Left forelimb (tissue), 1 donor: Measurements from ENCODE around the gene OTUD1.

Source experiments
- DNase-seq: peaks from one replicate; pipeline ENCODE4 v3.0.0-alpha.2; 2018; ENCODE audit warnings: low spot score

The OTUD1 gene

DNA sequence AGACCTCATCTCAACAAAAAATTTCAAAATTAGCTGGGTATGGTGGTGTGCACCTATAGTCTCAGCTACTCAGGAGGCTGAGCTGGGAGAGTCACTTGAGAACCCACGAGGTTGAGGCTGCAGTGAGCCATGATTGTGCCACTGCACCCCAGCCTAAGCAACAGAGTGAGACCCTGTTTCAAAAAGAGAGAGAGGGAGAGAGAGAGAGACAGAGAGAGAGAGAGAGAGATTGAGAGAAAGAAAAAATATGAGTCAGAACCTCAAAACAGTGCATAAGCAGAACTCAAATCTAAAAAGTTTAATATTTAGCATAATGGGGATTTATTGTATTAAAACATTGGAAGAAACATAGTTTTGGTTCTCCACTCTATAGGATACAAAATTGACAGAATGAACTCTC is 17.5 kb upstream of the OTUD1 start:
- DNase-seq: no peak

DNA sequence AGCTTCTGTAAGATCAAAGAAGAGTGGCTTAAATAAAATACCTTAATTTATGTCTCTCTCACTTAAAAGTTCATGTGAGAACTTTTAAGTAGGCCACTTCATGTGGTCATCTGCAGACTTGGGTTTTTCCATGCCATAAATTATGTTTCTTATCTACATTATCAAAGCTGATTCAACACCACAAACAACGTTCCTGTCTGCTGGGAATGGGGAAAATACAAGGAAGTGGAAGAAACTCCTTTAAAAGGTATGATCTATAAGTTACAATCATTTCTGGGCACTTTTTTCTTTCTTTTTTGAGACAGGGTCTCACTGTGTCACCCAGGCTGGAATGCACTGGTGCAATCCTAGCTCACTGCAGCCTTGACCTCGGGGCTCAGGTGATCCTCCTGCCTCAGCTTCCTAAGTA is 16.9 kb upstream of the OTUD1 start:
- DNase-seq: no peak

DNA sequence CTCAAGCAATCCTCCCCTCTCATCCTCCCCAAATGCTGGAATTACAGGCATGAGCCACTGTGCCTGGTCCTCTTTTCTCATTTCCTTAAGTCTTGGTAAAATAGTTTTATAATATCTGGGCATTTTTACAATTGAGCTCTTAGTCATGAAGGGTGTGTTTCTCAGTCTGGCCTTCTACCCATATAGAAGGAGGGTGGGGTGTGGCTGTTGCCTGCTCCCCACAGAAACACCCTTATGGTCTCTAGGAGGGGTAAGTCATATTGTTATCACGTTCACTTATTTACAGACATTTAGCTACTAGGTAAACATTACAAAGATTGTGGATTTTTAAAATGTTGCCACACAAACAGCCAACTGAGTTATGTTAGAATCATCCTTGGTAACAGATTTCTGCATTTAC is 6.7 kb upstream of the OTUD1 start:
- no peak for DNase-seq

DNA sequence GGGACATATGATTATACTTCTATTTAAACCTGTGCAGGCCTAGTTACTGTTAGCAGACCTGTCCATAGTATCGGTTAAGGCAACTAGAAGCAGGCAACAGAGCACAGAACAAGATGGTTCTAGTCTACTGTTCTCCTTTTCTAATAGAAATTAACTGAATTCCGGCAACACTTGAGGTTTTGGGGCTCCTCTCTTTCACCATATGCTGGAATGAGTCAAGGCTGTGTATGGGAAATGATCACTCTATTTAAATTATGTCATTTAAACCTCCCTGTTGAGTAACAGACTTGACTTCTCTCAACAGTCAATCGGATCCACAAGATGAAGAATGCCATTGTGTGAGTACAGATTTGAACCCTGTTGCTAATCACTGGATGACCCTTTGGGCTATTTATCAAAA is 6.2 kb upstream of the OTUD1 start:
- DNase-seq: no peak

DNA sequence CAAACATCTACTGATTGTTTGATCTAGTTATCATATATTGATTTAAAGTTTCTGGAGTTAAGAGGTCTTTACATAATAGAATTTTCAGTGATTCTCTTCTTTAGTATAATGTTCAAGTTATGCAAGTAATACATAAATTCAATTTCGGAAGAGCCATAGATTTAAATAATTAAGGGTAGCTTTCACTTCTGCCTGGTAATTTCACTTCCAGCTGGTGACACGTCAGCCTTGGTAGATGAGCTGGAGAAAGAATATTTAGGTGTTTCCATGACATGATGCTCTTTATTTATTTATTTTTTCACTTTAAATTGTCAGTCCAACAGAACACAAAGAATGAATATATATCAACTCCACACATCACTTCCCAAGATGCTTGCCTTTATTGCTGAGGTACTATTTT is 5.2 kb upstream of the OTUD1 start:
- DNase-seq: no peak

DNA sequence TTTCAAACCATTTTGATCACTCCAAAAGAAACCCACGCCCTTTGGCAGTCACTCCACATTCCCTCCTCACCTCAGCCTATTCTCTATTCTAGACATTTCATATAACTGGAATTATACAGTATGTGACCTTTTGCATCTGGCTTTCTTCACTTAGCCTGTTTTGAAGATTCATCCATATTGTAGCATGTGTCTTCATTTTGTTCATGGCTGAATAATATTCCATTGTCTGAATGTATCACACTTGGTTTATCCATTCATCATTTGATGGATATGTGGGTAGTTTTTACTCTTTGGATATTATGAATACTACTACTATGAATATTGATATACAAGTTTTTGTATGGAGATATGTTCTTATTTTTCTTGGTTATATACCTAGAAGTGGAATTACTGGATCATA is 3.5 kb upstream of the OTUD1 start:
- DNase-seq: no peak

DNA sequence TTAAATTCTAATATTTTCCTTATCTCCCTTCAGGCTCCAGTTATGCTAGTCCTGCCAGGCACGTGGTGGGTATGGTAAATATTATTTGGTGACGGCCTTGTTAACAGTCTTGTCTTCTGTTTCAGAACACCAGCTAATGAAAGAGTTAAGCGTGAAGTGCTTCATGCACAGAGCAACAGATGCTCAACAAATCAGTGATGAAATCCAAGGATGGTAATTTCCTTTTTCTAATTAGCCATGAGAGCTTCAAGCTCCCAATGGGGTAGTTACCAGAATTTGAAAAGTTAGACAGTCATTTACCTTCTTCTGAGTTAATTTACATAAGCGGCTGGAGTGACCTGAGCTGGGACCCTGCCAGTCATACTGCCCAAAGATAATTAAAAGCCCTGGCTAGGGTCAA is 1.9 kb upstream of the OTUD1 start:
- DNase-seq: no peak

DNA sequence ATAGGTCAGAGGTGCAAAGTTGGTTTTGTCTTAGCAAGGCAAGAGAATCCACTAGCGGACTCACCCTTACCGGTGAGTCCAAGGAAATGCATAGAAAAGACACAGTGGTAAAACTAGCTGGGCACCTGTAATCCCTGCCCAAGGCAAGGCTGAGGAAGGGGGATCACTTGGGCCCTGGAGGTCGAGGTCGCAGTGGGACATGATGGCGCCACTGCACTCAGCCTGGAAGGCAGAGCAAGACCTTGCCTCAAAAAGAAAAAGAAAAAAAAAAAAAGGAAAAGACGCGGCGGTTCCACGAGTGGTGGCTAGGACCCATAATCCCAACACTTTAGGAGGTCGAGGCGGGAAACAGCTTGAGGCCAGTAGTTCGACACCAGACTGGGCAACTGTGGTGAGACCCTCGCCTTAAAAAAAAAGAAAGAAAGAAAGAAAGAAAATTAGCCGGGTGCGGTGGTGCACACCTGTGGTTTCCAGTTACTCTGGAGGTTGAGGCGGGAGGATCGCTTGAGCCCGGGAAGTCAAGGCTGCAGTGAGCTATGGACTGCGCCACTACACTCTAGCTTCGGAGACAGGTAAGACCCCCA is 820 bp upstream of the OTUD1 start:
- no peak for DNase-seq

DNA sequence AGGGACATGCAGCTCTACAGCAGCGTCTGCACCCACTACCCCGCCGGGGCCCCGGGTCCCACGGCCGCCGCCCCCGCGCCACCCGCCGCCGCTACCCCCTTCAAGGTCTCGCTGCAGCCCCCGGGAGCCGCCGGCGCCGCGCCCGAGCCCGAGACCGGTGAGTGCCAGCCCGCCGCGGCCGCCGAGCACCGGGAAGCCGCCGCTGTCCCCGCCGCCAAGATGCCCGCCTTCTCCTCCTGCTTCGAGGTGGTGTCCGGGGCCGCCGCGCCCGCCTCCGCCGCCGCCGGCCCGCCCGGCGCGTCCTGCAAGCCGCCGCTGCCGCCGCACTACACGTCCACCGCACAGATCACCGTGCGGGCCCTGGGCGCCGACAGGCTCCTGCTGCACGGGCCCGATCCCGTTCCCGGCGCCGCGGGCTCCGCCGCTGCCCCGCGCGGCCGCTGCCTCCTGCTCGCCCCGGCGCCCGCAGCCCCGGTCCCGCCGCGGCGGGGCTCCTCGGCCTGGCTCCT is 631 bp downstream of the OTUD1 start:
- DNase-seq: no peak

DNA sequence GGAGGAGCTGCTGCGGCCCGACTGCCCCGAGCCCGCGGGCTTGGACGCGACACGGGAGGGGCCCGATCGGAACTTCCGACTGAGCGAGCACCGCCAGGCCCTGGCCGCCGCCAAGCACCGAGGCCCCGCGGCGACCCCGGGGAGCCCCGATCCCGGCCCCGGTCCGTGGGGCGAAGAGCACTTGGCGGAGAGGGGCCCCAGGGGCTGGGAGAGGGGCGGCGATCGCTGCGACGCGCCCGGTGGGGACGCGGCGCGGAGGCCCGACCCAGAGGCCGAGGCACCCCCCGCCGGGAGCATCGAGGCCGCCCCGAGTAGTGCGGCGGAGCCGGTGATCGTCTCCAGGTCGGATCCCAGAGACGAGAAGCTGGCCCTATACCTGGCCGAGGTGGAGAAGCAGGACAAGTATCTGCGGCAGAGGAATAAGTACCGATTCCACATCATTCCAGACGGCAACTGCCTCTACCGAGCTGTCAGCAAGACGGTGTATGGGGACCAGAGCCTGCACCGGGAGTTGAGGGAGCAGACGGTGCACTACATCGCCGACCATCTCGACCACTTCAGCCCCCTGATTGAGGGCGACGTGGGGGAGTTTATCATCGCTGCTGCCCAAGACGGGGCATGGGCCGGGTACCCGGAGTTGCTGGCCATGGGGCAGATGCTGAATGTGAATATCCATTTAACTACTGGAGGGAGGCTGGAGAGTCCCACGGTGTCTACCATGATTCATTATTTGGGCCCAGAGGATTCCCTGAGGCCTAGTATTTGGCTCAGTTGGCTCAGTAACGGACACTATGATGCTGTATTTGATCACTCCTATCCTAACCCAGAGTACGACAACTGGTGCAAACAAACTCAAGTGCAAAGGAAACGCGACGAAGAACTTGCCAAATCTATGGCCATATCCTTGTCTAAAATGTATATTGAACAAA is 1.4 kb downstream of the OTUD1 start:
- DNase-seq: peak; percentile 74

DNA sequence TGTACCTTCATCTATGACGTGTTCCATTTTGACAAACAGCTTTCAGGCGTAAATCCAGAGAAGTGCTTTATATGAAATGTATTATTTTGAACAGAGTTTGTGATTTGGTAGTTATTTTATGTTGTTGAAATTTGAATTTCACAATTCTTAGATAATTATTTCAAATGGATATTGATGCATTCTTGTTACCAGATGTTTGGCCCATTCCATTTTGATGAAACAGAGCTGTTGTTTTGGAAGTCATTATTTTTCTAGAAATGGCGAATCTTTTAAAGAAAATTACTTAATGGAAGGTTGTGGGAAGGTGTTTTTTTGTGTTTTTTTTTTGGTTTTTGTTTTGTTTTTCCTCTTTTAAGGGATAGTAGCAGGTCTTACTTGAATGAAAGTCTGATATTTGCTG is 2.4 kb downstream of the OTUD1 start:
- no peak for DNase-seq

DNA sequence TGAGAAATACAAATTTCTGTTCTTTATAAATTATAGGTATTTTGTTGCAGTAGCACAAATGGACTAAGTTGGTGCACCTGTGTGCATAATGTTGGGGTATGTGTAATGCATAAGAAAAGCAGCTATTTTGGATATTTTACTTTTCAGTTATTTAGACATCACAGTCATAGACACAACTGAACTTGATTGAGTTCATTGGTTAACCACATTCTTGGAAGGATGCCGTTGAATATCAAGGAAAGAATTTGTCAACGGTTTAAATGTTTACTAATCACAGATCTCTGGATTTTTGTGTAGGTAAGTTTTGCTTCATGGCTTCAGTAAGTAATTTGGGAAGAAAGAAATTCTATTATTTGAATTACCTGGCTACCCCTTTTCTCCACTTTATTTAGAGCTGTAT is 4.1 kb downstream of the OTUD1 start:
- no peak for DNase-seq

DNA sequence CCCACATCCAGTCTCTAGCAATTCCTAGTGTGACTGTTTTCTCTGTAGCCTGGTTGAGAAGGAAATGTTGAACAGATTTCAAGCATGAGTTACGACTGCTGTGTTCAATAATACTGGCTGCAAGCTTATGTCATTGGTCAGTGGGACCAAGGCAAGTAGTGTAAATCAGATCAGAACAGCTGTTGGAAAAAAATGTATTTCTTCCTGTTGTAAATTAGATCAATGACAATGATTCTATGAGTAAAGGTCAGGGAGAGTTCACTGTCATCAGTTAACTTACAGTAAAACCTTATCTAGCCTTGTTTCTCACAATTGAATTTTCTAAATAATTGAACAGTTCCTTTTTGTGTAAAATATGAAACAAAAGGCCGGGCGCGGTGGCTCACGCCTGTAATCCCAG is 6.7 kb downstream of the OTUD1 start:
- no peak for DNase-seq

DNA sequence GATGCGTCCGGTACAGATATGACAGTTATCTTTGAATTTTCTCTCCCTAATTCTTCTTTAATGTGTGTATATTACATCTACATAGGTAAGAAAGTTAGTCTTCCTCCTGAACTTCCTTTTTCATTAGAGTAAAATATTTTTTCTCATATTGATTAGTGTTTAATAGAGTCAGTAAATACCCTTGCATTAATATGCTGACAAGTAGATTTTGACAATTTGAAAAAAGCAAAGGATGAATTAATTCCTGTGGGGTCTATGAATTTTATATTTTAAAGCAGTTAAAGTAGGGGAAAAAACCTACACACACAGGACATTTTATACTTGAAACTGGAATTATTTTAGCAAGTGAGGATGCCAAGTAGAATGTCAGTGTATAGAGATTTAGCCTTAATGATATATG is 9.4 kb downstream of the OTUD1 start:
- no peak for DNase-seq

DNA sequence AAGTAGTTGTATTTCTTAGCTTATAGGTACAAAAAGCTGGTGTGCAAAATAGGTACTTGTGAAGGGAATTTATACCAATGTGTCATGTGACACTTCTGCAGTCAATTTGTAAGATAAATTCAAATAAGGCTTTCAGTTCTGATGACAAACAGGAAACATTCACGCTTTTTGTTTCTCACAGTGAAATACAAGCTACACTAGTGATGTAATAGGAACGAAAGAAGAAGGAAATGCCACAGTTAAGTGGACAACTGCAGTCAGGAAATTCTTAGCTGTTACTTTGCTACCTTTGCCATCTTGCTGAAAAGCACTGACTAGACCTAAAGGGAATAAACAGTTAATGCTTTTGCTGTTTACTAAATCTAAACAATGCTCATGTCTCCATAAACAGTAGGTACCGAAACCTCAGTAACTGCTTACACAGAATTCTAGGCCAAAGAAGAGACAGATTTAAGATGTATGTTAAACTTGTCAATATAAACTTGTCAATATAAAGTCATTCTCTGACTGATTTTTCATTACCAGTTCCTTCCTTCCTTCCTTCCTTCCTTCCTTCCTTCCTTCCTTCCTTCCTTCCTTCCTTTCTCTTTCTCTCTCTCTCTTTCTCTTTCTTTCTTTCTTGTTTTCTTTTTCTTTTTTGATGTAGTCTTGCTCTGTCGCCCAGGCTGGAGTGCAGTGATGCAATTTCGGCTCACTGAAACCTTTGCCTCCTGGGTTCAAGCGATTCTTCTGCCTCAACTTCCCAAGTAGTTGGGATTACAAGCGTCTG is 10.1 kb downstream of the OTUD1 start:
- no peak for DNase-seq

DNA sequence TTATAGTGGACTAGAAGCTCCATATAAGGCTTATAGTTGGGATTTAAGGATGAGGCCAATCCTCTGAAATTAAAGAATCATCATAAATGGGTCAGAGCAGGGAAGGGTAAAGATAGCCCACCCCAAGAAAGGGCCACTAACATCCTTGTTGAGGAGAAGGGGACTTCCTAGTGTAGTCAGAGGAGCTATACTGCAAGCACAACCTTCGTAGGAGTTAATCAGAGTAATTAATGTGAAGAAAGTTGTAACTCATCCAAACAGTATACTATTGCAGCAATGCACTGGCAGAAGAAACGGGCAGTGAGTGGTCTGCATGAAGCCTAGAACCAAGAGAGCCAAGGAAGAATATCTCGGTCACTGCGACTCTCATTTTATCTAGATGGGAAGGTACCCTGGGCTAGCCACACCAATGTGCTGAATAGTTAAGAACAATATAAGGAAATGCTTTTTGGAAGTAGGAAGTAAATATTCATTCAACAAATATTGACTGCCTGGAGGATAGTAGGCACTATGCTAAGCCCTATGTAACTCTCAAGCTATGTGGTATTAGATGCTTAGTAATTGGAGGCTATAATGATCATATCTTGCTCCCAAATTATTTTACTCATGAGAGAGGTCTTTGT is 13.3 kb downstream of the OTUD1 start:
- DNase-seq: no peak

DNA sequence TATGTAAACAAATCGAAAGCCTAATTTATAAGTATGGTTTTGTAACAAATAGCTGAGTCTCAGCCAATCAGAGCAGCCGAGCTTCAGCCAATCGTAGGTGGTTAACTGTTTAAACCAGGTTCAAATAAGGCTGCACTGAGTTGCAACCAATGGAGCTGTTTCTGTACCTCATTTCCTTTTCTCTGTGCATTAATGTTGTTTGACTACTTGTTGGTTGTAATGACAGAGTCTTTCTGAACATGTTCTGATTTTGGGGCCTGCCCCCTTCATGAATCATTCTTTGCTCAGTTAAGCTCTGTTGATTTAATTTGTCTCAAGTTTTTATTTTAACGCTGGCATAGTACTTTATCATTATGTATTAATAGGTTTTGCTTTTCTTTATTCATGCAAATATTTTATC is 14.6 kb downstream of the OTUD1 start:
- DNase-seq: no peak

DNA sequence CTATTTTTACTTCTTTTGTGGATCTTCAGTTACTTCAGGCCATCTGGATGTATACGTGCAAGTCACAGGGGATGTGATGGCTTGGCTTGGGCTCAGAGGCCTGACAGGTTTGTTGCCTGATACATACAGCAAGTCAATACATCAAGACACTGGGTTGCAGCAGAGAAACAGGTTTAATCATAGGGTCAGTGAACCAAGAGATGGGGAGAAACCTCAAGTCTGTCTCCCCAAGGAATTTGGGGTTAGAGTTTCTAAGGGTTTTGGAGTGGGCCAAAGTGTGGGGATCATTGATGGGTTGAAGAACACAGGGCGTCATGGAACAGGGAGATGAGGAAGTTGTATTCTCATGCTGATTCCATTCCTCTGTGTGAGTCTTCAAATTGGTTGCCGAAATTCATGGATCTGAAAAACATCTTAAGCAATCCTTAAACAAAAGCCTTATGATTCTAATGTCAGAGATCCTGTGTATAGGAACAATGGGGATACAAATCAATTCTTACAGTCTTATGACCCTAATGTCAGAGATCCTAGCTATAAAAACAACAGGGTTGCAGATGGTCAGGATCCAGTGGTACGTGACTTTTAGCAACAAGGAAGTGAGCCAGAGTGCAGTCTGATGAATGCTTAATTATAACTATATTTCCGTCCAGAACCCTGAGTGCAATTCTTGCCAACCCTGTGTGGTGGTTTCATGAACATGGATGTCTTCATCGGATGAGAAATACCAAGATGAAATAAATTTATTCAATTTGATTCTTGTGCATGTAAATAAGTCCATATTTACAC is 18.9 kb downstream of the OTUD1 start:
- DNase-seq: no peak

DNA sequence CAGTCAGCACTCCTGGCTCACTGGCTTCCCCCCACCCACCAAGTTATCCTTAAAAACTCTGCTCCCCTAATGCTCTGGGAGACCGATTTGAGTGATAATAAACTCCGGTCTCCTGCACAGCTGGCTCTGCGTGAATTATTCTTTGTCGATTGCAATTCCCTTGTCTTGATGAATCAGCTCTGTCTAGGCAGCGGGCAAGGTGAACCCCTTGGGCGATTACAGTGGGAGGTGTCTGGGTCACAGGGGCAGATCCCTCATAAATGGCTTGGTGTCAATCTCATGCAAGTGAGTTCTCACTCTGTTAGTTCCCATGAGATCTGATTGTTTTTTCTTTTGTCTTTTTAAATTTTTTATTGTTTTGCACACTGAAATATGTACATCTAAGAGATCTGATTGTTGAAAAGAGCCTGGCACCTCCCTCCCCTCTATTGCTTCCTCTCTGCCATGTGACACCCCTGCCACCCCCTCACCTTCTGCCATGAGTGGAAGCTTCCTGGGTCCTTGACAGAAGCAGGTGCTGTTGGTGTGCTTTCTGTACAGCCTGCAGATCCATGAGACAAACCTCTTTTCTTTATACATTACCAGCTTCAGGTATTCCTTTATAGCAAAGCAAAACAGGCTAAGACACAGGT is 20.5 kb downstream of the OTUD1 start:
- DNase-seq: no peak

DNA sequence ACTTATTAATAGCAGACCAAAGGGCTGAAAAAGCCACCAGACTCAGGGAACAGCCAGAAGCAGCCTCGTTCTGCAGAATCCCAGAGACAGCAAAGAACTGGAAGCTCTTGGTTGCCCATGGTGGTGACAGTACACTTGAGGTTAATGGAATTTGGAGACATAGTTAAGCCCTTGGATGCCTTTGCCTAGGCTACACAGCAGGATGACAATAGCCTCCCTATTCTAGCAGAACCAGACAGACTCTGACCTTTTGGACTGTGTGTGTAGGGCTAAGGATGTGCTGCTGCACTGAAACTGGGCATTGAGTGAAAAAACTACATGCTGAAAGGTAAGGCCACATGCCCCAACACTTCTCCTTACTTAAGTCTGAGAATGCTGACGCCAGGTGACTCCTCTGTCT is 22.7 kb downstream of the OTUD1 start:
- DNase-seq: no peak

DNA sequence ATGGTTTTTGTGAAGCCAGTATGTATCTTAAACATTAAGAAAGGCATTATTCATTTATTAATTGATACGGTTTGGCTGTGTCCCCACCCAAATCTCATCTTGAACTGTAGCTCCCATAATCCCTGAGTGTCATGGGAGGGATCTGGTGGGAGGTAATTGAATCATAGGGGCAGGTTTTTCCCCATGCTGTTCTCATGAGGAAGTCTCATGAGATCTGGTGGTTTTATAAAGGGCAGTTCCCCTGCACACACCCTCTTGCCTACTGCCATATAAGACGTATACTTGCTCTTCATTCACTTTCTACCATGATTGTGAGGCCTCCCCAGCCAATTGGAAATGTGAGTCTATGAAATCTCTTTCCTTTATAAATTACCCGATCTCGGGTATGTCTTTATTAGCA is 28.1 kb downstream of the OTUD1 start:
- DNase-seq: no peak
